ENCODE results near the gene DMTF1.
"Not testable (repeated sequence)": the region's sequence is repeated elsewhere in the genome, so short reads cannot be mapped to it uniquely, and the experiment has no call there.

Gene DMTF1

DNA sequence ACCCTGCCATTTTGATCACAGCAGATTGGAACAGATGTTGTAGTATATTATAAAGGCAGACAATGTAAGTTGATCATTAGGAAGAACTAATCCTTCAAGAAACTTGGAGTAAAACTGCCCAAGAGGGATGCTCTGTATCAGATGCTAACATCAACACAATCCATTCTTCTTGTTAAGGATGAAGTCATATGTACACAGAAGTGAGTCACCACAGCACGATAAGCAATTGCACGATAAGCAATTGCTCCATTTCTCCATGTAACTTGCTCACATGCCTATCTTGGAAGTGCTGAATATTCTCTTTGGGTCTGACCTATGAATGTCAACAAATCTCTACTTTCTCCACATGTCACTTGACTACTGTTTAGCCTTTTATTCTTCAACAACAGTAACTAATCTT is 41.5 kb upstream of the DMTF1 start (continued):
- TF ChIP-seq, protein P1, sequence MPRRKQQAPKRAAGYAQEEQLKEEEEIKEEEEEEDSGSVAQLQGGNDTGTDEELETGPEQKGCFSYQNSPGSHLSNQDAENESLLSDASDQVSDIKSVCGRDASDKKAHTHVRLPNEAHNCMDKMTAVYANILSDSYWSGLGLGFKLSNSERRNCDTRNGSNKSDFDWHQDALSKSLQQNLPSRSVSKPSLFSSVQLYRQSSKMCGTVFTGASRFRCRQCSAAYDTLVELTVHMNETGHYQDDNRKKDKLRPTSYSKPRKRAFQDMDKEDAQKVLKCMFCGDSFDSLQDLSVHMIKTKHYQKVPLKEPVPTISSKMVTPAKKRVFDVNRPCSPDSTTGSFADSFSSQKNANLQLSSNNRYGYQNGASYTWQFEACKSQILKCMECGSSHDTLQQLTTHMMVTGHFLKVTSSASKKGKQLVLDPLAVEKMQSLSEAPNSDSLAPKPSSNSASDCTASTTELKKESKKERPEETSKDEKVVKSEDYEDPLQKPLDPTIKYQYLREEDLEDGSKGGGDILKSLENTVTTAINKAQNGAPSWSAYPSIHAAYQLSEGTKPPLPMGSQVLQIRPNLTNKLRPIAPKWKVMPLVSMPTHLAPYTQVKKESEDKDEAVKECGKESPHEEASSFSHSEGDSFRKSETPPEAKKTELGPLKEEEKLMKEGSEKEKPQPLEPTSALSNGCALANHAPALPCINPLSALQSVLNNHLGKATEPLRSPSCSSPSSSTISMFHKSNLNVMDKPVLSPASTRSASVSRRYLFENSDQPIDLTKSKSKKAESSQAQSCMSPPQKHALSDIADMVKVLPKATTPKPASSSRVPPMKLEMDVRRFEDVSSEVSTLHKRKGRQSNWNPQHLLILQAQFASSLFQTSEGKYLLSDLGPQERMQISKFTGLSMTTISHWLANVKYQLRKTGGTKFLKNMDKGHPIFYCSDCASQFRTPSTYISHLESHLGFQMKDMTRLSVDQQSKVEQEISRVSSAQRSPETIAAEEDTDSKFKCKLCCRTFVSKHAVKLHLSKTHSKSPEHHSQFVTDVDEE (CRISPR knock-in tag; IDR thresholded peaks at IDR 0.05), result no peak
- TF ChIP-seq TCF4 (CRISPR knock-in tag; IDR thresholded peaks at IDR 0.05; ENCODE audit: borderline replicate concordance), result no peak

DNA sequence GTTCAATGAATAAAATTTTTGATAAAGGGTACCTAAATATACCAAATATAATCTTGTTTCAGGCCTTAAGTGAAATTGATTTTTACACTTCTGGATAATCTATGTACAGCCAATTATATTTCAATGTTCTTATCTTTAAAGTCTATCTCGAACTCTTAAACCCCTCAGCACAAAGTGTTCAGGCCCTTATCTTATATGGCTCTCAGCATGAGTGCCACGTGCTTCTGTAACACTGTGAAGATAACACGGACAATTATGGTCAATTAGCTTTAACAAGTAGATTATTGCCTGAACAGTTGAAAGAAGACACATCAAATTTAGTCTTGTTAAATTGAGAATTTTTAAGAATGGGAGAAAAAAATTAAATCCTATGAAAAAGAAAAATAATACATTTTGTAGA is 40.4 kb upstream of the DMTF1 start:
- TF ChIP-seq CSDC2 (CRISPR knock-in tag; IDR thresholded peaks at IDR 0.05) (no peak), BACH2 (CRISPR knock-in tag; IDR thresholded peaks at IDR 0.05; ENCODE audit: borderline replicate concordance) (no peak)
- TF ChIP-seq, protein P1 (CRISPR knock-in tag; IDR thresholded peaks at IDR 0.05), result no peak
- no peak for ATAC-seq

DNA sequence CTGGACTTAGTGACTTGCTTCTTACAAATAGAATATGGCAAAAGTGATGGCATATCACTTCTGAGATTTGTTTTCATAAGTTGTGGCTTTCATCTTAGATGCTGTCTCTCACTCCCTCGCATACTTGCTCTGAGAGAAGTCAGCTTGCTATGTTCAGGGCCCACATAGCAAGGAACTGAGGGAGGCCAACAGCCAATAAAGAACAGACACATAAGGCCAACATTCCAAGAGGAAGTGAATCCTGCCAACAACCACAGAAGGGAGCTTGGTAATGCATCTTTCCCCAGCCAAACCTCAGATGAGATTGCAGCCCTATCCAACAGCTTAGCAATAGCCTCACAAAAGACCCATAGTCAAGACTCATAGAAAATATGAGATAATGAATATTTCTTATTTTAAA is 39.2 kb upstream of the DMTF1 start:
- TF ChIP-seq ARNTL (CRISPR knock-in tag; IDR thresholded peaks at IDR 0.05; ENCODE audit: borderline replicate concordance, low read depth), result no peak
- TF ChIP-seq, protein P2, sequence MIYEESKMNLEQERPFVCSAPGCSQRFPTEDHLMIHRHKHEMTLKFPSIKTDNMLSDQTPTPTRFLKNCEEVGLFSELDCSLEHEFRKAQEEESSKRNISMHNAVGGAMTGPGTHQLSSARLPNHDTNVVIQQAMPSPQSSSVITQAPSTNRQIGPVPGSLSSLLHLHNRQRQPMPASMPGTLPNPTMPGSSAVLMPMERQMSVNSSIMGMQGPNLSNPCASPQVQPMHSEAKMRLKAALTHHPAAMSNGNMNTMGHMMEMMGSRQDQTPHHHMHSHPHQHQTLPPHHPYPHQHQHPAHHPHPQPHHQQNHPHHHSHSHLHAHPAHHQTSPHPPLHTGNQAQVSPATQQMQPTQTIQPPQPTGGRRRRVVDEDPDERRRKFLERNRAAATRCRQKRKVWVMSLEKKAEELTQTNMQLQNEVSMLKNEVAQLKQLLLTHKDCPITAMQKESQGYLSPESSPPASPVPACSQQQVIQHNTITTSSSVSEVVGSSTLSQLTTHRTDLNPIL (CRISPR knock-in tag; IDR thresholded peaks at IDR 0.05; ENCODE audit: low read depth), result no peak
- TF ChIP-seq ZFP30 (CRISPR knock-in tag; IDR thresholded peaks at IDR 0.05), result no peak
- TF ChIP-seq, protein P3, sequence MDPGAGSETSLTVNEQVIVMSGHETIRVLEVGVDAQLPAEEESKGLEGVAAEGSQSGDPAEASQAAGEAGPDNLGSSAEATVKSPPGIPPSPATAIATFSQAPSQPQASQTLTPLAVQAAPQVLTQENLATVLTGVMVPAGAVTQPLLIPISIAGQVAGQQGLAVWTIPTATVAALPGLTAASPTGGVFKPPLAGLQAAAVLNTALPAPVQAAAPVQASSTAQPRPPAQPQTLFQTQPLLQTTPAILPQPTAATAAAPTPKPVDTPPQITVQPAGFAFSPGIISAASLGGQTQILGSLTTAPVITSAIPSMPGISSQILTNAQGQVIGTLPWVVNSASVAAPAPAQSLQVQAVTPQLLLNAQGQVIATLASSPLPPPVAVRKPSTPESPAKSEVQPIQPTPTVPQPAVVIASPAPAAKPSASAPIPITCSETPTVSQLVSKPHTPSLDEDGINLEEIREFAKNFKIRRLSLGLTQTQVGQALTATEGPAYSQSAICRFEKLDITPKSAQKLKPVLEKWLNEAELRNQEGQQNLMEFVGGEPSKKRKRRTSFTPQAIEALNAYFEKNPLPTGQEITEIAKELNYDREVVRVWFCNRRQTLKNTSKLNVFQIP (CRISPR knock-in tag; IDR thresholded peaks at IDR 0.05; ENCODE audit: borderline replicate concordance, low read depth), result no peak
- TF ChIP-seq, protein P1 (CRISPR knock-in tag; IDR thresholded peaks at IDR 0.05), result no peak
- no peak for TF ChIP-seq ESRRG (CRISPR knock-in tag; IDR thresholded peaks at IDR 0.05)
- TF ChIP-seq ZC3H10 (CRISPR knock-in tag; IDR thresholded peaks at IDR 0.05), result no peak
- TF ChIP-seq CSDC2 (CRISPR knock-in tag; IDR thresholded peaks at IDR 0.05), result no peak
- ATAC-seq, result no peak; the same call in 2 of the 3 replicates

DNA sequence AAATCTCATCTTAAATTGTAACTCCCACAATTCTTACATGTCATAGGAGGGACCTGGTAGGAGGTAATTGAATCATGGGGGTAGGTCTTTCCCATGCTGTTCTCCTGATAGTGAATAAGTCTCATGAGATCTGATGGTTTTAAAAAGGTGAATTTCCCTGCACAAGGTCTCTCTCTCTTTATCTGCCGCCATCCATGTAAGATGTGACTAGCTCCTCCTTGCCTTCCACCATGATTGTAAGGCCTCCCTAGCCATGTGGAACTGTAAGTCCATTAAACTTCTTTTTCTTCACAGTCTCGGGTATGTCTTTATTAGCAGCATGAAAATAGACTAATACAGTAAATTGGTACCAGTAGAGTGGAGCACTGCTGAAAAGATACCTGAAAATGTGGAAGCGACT is 38.3 kb upstream of the DMTF1 start:
- ATAC-seq, result not testable (repeated sequence)

DNA sequence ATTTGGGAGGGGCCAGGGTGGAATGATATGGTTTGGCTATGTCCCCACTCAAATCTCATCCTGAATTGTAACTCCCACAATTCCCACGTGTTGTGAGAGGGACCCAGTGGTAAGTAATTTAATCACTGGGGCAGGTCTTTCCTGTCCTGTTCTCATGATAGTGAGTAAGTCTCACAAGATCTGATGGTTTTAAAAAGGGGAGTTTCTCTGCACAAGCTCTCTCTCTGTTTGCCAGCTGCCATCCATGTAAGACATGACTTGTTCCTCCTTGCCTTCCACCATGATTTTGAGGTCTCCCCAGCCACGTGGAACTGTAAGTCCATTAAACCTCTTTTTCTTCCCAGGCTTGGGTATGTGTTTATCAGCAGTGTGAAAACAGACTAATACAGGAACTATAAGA is 36.5 kb upstream of the DMTF1 start:
- ATAC-seq, result not testable (repeated sequence)

DNA sequence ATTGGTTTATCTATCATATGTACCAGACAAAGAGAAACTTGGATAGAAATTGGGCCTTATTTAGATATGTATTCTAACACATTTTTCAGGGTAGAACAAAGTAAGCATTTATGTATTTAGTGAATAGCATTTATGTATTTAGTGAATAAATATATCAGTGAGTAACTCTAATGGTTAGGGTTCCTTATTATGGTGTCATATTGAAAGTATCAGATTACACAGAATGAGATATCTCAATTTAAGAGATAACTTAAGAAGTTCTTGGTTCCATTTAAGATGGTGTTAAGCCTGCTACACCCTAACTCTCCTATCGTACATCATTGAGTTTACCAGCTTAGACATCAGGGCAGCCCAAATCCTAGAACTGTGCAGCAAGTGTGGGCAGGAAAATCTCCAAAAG is 35.9 kb upstream of the DMTF1 start:
- no peak for ATAC-seq
- TF ChIP-seq, protein P1 (CRISPR knock-in tag; IDR thresholded peaks at IDR 0.05), result no peak
- TF ChIP-seq, protein P3 (CRISPR knock-in tag; IDR thresholded peaks at IDR 0.05; ENCODE audit: borderline replicate concordance, low read depth), result no peak
- no peak for TF ChIP-seq ARNTL (CRISPR knock-in tag; IDR thresholded peaks at IDR 0.05; ENCODE audit: borderline replicate concordance, low read depth)
- no peak for TF ChIP-seq ESRRG (CRISPR knock-in tag; IDR thresholded peaks at IDR 0.05)
- TF ChIP-seq, protein P2 (CRISPR knock-in tag; IDR thresholded peaks at IDR 0.05; ENCODE audit: low read depth), result no peak
- TF ChIP-seq CSDC2 (CRISPR knock-in tag; IDR thresholded peaks at IDR 0.05), result no peak
- TF ChIP-seq RARB (CRISPR knock-in tag; IDR thresholded peaks at IDR 0.05), result no peak
- TF ChIP-seq ZNF8 (CRISPR knock-in tag; IDR thresholded peaks at IDR 0.05), result no peak
- no peak for TF ChIP-seq ZFP30 (CRISPR knock-in tag; IDR thresholded peaks at IDR 0.05)

Data from SK-N-SH treated with all-trans-retinoic acid at 6 μM for 48 hours (cell line).